ACHN (cell line): ENCODE measurements around the gene IFITM10.

Experiments used
- DNase-seq: peaks from one replicate; pipeline ENCODE4 v3.0.0-alpha.2; 2015
- in situ Hi-C: cut with HindIII; loops from 2 replicates; pipeline ENCODE4 v1.10.0; 2017; ENCODE audit warnings: low sequenced_read_pairs, low pct_ligation_motif_present, low pct_unique_long_range_greater_than_20kb

The IFITM10 gene

GRCh38 chr11:1755692-1756561 is 5.5 kb upstream of the IFITM10 start:
- no peak for DNase-seq
- in situ Hi-C loops = no loop called here

DNA sequence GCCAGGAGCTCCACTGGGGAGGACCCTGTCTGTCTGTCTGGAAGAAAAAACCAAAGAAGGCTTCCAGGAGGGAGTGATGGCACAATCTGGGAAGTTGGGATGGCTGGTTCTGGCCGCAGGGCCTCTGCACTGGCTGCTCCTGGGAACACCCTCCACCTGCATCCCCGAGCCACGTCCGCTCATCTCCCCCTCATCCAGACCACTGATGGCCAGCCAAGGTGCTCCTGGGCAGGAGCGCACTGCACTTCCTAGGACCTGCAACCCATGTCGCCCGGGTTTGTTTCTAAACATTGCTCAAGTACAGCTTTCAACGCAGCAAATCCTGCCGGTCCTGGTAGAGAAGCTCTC is 4.9 kb upstream of the IFITM10 start:
- in situ Hi-C loops = no loop called here
- DNase-seq = no peak

- DNase-seq = no peak
- in situ Hi-C loops = no loop called here
Measured at GRCh38 chr11:1754376-1755150, 4.2 kb upstream of the IFITM10 start.

DNA sequence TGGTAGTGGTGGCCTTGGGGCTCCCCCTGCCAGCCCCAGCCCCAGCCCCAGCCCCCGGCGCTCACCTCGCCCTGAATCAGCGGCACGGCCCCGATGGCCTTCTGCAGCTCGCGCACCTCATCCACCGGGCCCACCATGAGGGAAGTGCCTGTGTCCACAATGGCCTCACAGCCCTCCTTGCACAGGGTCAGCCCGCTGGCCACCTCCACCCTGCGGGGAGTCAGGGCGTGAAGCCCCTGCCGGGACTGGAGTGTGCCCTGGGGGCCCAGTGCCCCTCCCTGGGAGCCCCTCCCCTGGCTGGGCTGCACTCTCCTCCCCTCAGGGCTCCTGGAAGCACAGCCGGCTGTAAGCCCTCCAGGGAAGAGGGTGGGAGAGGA is 3.5 kb upstream of the IFITM10 start:
- no peak for DNase-seq
- in situ Hi-C loops = no loop called here

DNA sequence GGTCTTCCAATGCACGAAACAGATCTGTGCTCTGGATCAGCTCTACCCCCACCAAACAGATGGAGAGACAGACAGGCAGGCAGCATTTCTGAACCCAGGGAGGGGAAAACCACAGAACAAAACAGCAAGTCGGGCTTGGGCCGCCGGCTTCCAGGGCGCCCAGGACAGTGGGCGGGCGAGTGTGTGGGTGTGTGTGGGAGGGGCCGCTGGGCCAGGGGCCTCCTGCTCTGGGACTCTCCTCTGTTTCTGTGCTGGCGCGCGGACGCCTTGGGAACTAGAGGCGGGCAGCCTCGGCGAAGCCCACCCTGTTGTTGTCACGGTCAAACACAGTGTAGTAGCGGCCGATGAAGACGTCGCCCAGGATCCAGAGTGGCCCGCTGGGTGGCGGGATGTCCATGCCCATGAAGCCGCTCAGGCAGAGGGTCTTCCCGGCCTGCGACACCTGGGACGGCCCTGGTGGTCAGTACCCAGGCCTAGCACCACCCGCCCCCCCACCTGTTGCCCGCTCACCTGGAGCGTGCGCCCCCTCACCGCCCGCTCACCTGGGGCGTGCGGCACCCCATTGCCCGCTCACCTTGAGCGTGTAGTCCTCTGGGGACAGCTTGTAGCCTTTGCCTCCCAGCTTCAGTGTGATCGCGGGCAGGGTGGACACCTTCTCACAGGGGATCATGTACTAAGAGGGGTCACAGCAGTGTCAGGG is 3.0 kb upstream of the IFITM10 start:
- in situ Hi-C loops = no loop called here
- DNase-seq = no peak

- in situ Hi-C loops = no loop called here
- no peak for DNase-seq
Measured at GRCh38 chr11:1752907-1753228, 2.5 kb upstream of the IFITM10 start.

DNA sequence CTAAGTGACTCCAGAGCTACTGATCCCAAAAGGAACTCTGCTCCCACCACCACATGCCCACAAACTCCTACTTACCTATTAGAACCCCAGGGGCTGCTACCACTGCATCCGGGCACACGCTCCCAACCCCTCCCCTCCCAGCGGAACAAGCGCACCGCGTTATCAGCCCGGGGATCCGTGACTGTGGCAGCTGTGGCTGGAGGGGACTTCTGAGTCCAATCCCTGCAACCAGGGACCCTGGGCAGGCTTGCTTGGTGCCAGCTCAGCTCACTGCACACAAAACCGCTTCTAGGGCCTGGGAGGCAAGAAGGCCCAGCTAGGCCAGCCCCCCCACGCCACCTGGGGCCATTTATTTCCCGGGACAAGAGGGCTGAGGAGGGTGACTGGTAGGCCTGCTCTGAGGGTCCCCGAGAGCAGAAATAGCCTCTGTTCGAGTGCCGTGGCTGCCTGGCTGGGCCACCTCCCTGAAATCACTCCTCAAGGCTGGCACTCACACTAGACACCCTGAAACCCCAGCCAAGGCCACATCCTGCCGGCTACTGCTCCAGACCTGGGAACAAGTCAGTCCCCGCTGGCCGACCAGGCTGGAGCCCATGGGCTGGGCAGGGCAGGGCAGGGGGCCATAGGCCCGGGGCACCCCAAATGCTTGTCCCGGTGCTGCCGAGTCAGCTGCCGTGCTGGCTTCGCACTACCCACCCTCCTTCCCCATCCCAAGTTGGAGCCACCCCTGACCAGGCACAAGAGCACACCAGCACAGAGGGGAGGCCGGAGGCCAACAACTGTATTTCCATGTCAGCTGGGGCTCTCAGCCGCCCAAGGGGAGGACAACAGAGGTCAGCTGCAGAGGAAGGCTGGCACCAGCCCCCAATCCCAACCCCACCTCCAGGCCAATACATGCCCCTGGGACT is 1.9 kb upstream of the IFITM10 start:
- DNase-seq = no peak
- in situ Hi-C loops = no loop called here

DNA sequence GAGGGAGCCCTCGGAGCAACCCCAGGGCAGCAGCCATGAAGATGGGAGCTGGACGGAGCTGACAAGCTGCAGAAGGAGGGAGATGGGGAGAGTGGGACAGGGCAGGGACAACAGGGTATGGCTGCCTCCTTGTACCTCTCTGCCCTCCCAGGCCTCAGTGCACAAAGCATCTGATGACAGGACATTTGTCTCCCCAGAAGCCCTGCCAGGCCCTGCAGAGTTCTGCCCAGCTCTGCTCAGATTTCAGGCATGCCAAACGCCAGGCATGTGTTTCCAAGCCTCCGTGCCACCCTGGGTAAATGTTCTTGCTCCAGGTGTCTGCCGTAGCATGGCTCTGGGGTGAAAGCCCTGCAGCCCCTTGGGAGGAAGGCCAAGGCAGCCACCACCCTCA is 1.1 kb upstream of the IFITM10 start:
- in situ Hi-C loops = no loop called here
- no peak for DNase-seq

DNA sequence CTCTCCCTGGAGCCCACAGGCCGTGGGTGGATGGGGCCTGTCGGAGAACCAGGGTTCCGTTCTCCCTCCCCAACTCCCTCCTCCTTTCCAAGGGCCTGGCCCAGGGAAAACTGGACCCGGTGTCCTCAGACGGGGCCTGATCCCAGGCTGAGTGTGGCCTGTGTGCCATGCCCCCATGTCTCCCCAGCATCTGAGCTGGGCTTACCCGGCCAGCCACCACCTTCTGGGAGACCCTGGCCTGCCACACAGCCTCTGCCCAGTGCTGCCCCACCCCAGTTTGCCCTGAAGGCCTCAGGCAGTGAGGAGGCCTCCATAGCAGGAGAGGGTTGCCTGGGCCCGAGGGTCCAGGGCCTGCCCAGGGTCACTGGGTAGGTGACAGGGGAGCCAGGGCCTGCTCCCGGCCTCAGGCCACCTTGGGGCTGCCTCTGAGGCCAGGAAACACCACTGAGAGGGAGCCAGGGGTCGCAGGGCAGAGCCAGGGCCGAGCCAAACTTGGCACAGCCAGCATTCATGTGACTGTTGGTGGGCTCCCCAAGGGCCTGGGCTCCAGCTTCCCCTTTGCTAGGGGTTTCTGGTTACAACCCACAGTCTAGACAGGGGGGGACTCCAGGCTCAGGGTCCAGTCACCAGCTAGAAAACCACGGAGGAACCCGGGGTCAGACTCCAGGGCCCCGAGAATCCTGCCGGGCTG is 590 bp upstream of the IFITM10 start:
- in situ Hi-C loops = no loop called here

GRCh38 chr11:1749395-1750351 is 722 bp downstream of the IFITM10 start:
- DNase-seq = peak; percentile 65

More for the DNA sequence above, 590 bp upstream of the IFITM10 start:
- no peak for DNase-seq

DNA sequence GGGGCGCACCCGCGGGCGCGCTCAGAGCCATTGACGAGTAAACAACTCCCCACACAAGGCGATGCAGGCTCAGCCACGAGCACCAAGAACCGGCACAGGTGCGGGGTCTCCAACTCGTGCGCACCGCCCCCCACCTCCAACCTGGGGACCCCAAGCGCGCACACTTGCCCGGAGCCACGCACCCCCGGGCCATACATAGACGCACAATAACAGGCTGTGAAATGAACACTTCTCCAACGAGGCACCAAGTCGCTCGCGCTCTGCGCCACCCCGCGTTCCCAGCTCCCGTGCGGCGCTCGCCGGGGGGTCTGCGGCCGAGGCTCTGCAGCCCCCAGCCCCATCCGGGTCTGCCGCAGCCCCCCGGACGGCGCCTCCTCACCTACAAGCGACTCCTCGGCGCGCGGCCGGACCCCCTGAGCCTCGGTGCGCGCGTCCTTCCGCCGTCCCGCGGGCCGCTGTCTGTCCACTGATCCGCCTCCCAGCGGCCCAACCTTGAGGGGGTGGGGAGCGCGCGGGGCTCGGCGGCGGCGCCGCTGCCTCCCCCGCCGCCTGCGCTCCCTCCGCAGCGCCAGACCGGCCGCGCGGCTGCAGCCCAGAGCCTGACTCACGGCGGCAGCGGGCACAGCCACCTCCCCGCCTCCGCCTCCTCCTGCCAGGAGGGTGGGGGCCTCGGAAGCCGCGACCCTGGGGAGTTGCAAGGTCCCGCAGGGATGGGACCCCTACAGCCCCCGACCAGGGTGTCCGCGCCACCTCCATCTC is 1.6 kb downstream of the IFITM10 start:
- in situ Hi-C loops = no loop called here
- DNase-seq = peak; percentile 19

More at GRCh38 chr11:1749395-1750351, 722 bp downstream of the IFITM10 start:
- in situ Hi-C loops = no loop called here

DNA sequence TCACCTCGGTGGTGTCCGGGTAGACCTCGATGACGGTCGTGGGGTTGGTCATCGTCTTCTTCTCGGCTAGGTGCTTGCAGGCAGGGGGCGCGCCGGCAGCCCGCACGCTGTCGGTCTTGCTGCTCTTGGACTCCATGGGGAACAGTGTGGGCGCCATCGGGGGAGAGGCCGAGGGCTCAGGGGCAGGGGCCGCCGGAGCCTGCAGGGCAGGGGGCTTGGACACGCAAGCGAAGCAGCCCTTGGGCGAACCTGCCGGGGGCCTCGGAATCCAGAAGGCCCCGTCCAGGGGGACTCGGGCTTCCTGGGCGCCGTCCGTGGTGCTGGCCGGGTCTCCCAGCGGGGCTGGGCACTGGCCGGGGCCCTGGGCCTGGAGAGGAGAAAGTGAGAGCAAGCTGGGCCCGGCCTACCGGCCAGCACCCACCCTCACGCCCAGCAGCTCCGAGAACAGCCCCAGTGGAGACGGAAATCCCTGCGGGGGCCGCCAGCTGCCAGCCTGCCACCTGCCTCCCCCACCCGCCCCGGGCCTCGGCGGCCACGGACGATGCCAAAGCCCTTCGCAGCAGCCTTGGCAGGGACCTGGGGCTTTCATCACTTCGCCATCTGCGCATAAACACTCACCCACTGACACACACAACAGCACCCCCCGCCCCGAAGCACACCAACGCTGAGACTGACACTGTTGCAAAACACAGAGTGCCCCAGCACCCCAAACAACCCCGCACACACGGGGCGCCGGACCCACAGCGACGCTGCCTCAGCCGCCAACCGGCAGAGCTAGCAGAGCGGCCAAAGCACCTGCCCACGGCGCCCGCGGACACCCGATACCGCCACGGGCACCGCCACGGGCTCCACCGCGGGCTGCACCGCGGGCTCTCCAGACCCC is 2.4 kb downstream of the IFITM10 start:
- no peak for DNase-seq
- in situ Hi-C loops = no loop called here

GRCh38 chr11:1746956-1747752 is 3.2 kb downstream of the IFITM10 start:
- in situ Hi-C loops = no loop called here
- DNase-seq = no peak

- in situ Hi-C loops = no loop called here
- no peak for DNase-seq
Measured at GRCh38 chr11:1746511-1746931, 3.9 kb downstream of the IFITM10 start.
